ENCODE data around the gene ATP13A1. TPM values are rescaled to one million over a fixed set of nuclear protein-coding genes. Genes with fewer than 3 reads are reported as not detected.

The ATP13A1 gene
- total and polyA plus RNA-seq, 2 donors (not counting 3 experiments of a cell fraction or from before 2014, with no cell fraction given), result 36.9 to 48.7 TPM

DNA sequence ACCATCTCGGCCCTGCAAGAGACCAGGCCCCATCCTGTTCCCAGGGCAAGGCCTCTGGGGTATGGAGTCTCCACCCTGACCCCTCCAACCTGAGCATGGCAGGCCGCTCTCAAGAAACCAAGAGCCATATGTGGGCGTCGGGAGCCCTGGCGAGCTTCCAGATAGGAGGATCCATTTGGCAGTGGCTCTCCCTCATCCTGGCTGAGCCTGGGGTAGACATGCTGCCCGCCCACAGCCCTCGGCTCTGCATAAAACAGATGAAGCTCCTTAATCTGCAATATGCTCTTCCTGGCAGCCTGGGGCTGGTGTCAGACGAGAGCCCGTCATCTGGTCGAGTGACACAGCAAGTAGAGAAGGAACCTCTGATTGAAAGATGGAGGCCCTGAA, 6.1 kb downstream of the ATP13A1 start:
- TF ChIP-seq JUN (IDR thresholded peaks at IDR 0.05; ENCODE audit: borderline replicate concordance, insufficient read depth, insufficient read length, low read depth) (no peak), POLR2AphosphoS5 (IDR thresholded peaks at IDR 0.05; ENCODE audit: insufficient read depth, low read depth, low read length) (no peak), POLR2A (IDR thresholded peaks at IDR 0.05; ENCODE audit: low read depth, low read length) (no peak), EZH2 (IDR thresholded peaks at IDR 0.05; ENCODE audit: borderline replicate concordance, low read depth, low read length, severe bottlenecking) (no peak), FOS (IDR thresholded peaks at IDR 0.05; ENCODE audit: borderline replicate concordance, insufficient read depth, low read length) (no peak), GATA2 (IDR thresholded peaks at IDR 0.05; ENCODE audit: insufficient read depth, insufficient read length, low read depth, low read length) (no peak), MYC (IDR thresholded peaks at IDR 0.05; ENCODE audit: low read depth, low read length) (no peak)
- TF ChIP-seq, protein P1, sequence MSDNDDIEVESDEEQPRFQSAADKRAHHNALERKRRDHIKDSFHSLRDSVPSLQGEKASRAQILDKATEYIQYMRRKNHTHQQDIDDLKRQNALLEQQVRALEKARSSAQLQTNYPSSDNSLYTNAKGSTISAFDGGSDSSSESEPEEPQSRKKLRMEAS (IDR thresholded peaks at IDR 0.05; ENCODE audit: insufficient read depth, insufficient read length), result no peak
- TF ChIP-seq, protein P2, sequence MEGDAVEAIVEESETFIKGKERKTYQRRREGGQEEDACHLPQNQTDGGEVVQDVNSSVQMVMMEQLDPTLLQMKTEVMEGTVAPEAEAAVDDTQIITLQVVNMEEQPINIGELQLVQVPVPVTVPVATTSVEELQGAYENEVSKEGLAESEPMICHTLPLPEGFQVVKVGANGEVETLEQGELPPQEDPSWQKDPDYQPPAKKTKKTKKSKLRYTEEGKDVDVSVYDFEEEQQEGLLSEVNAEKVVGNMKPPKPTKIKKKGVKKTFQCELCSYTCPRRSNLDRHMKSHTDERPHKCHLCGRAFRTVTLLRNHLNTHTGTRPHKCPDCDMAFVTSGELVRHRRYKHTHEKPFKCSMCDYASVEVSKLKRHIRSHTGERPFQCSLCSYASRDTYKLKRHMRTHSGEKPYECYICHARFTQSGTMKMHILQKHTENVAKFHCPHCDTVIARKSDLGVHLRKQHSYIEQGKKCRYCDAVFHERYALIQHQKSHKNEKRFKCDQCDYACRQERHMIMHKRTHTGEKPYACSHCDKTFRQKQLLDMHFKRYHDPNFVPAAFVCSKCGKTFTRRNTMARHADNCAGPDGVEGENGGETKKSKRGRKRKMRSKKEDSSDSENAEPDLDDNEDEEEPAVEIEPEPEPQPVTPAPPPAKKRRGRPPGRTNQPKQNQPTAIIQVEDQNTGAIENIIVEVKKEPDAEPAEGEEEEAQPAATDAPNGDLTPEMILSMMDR (IDR thresholded peaks at IDR 0.05; ENCODE audit: extremely low read depth in 1 of 2, insufficient read depth in 1 of 2, low read depth in 1 of 2, low read length in 2 of 2), result no peak
- peaks cover 15% of the 10 kb centered on the region for H3K79me2 ChIP-seq (ENCODE audit: control insufficient read depth, insufficient read depth, low read length)
- no peak for FAIRE-seq
- intact Hi-C loops (cut with micrococcal nuclease), result no loop called here
- H3K4me3 ChIP-seq (replicated peaks in 1 of 3; ENCODE audit: insufficient read depth in 1 of 3, low read depth in 1 of 3, low read length in 3 of 3), result no peak overlapping the region
- H4K20me1 ChIP-seq (replicated peaks; ENCODE audit: control insufficient read depth, extremely low read depth, insufficient read depth, low read length), result no peaks in the 10 kb centered on the region
- BruUV-seq (replicated peaks), result no TSS peak
- H3K27me3 ChIP-seq (ENCODE audit: control insufficient read depth in 2 of 2, insufficient read depth in 2 of 2, low read length in 2 of 2), result no peaks in the 10 kb centered on the region
- H3K9me3 ChIP-seq (replicated peaks; ENCODE audit: control insufficient read depth, insufficient read depth, low read length), result no peaks in the 10 kb centered on the region
- no peaks in the 10 kb centered on the region for H3K4me1 ChIP-seq (ENCODE audit: control insufficient read depth, extremely low read depth, insufficient read depth, low read length)
- H3K9ac ChIP-seq (replicated peaks; ENCODE audit: extremely low read depth, insufficient read depth, low read length), result no peak overlapping the region
- H3K36me3 ChIP-seq (ENCODE audit: control insufficient read depth in 2 of 2, extremely low read depth in 1 of 2, insufficient read depth in 2 of 2, low read length in 2 of 2), result peaks cover 14 to 59% of the 10 kb centered on the region in 2 experiments
- ChIA-PET POLR2A (no interaction called here), CTCF (interaction anchor here (1.3 kb wide), 1 partner anchor 11 kb away, joined by 3 read pairs; no protein-coding TSS in a partner anchor)
- H2AFZ ChIP-seq (ENCODE audit: low read depth, low read length), result no peak overlapping the region
- no peak for DNase-seq (ENCODE audit: low read depth, low spot score)
- no peak overlapping the region for H3K27ac ChIP-seq (ENCODE audit: insufficient read depth, low read depth, low read length)
- H3K4me2 ChIP-seq (ENCODE audit: insufficient read depth, low read length), result no peak overlapping the region
- dilution Hi-C loops (cut with MboI; ENCODE audit: extremely low pct_ligation_motif_present, low sequenced_read_pairs), result no loop called here
- no peaks in the 10 kb centered on the region for H3K9me1 ChIP-seq (replicated peaks; ENCODE audit: control insufficient read depth, extremely low read depth, insufficient read depth, low read length)
